HG03064 (cell line): Measurements from ENCODE around the gene C14orf132.

ENCODE experiments used
- ATAC-seq: cut with Tn5 transposase; IDR thresholded peaks from one replicate; pipeline ENCODE4 v1.9.1; 2021; ENCODE audit warnings: low read depth; ENCODE audit not compliant: unreplicated experiment

The C14orf132 gene

DNA sequence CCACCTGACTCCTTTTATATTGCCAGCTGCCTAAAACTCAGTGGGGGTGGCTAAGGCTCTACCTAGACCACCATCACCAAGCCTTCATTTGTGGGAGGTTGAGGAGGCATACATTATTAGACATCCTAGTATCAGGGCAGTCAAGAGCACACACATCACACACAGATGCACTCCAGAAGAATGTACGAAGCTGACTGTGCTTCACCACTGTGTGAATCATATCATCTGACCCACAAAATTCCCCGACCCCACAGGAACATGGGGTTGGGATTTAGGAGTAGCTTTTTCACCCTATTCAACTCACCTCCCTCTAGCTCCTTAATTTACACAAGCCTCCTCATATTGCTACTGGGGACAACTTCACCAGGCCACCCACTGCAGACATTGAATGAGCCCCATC, 100.7 kb downstream of the C14orf132 start:
- ATAC-seq, result no peak

DNA sequence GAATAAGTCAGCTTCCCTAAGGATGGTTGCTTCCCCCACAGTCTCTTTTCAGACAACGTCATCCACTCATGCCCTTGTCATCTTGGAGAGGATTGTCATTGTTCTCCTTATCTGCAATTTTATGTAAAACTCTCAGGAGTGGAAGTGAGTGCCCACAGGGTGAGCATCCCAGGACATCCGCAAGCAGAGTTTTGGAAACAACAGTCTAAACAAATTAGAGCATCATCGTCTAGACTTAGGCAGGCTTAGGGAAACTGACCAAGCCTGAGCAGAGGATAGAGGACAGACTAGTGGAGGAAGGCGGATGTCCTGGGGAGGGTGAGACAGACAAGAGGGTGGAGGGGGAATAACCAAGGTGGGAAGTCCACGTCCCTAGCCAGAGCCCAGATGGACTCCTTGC, 101.8 kb downstream of the C14orf132 start:
- no peak for ATAC-seq
